GM19035 (cell line): ENCODE results near the gene TBC1D22A.

Experiments used
- ATAC-seq: cut with Tn5 transposase; IDR thresholded peaks from one replicate; pipeline ENCODE4 v1.9.1; 2021; ENCODE audit not compliant: unreplicated experiment

The TBC1D22A gene

GRCh38 chr22:46902436-46902835 is 140.0 kb downstream of the TBC1D22A start:
- ATAC-seq: no peak

- ATAC-seq: no peak
These were observed 140.8 kb downstream of the TBC1D22A start for GRCh38 chr22:46902998-46903916.

- ATAC-seq: no peak
These were observed 143.0 kb downstream of the TBC1D22A start for GRCh38 chr22:46905415-46905814.

- ATAC-seq: no peak
These were observed 143.4 kb downstream of the TBC1D22A start for GRCh38 chr22:46905834-46906233.

- no peak for ATAC-seq
These were observed 144.0 kb downstream of the TBC1D22A start for GRCh38 chr22:46906326-46907045.

GRCh38 chr22:46907241-46908215 is 145.1 kb downstream of the TBC1D22A start:
- no peak for ATAC-seq

- no peak for ATAC-seq
These were observed 146.2 kb downstream of the TBC1D22A start for GRCh38 chr22:46908641-46909107.

- ATAC-seq: no peak
These were observed 147.0 kb downstream of the TBC1D22A start for GRCh38 chr22:46909237-46910030.

- no peak for ATAC-seq
These were observed 148.2 kb downstream of the TBC1D22A start for GRCh38 chr22:46910624-46911023.

GRCh38 chr22:46911346-46911745 is 148.9 kb downstream of the TBC1D22A start:
- ATAC-seq: no peak

- ATAC-seq: no peak
These were observed 150.9 kb downstream of the TBC1D22A start for GRCh38 chr22:46913351-46913750.

- no peak for ATAC-seq
These were observed 152.0 kb downstream of the TBC1D22A start for GRCh38 chr22:46914481-46914880.

GRCh38 chr22:46914916-46915894 is 152.8 kb downstream of the TBC1D22A start:
- no peak for ATAC-seq

- no peak for ATAC-seq
These were observed 153.7 kb downstream of the TBC1D22A start for GRCh38 chr22:46915950-46916730.

- ATAC-seq: no peak
These were observed 154.7 kb downstream of the TBC1D22A start for GRCh38 chr22:46916886-46917770.

GRCh38 chr22:46917771-46918101 is 155.3 kb downstream of the TBC1D22A start:
- no peak for ATAC-seq

- ATAC-seq: no peak
These were observed 155.7 kb downstream of the TBC1D22A start for GRCh38 chr22:46918197-46918596.
